GM21447 (cell line): ENCODE results near the gene GPR141.
A peak's percentile ranks its signal among the peaks of the same experiment; 100 is the strongest.

Source experiments
- ATAC-seq: cut with Tn5 transposase; IDR thresholded peaks from one replicate; pipeline ENCODE4 v1.9.1; 2021; ENCODE audit not compliant: unreplicated experiment

GPR141 gene

GRCh38 chr7:37729181-37729580 is 45.6 kb downstream of the GPR141 start:
- peak; percentile 9 for ATAC-seq

GRCh38 chr7:37730501-37730900 is 46.9 kb downstream of the GPR141 start:
- no peak for ATAC-seq

GRCh38 chr7:37732253-37732652 is 48.7 kb downstream of the GPR141 start:
- ATAC-seq, result peak; percentile 69

- no peak for ATAC-seq
Measured at GRCh38 chr7:37732888-37733287, 49.3 kb downstream of the GPR141 start.

- no peak for ATAC-seq
Measured at GRCh38 chr7:37735196-37735595, 51.6 kb downstream of the GPR141 start.

- no peak for ATAC-seq
Measured at GRCh38 chr7:37738321-37738720, 54.8 kb downstream of the GPR141 start.

GRCh38 chr7:37740398-37740797 is 56.8 kb downstream of the GPR141 start:
- no peak for ATAC-seq

GRCh38 chr7:37741776-37742175 is 58.2 kb downstream of the GPR141 start:
- no peak for ATAC-seq

- no peak for ATAC-seq
Measured at GRCh38 chr7:37751096-37751495, 67.5 kb downstream of the GPR141 start.

GRCh38 chr7:37753398-37754050 is 70.0 kb downstream of the GPR141 start:
- ATAC-seq, result no peak

GRCh38 chr7:37756797-37757551 is 73.4 kb downstream of the GPR141 start:
- ATAC-seq, result no peak

GRCh38 chr7:37757563-37757962 is 74.0 kb downstream of the GPR141 start:
- ATAC-seq, result no peak

- no peak for ATAC-seq
Measured at GRCh38 chr7:37758501-37759045, 75.0 kb downstream of the GPR141 start.

- no peak for ATAC-seq
Measured at GRCh38 chr7:37759526-37759925, 76.0 kb downstream of the GPR141 start.

GRCh38 chr7:37765421-37765829 is 81.9 kb downstream of the GPR141 start:
- no peak for ATAC-seq

GRCh38 chr7:37765872-37766525 is 82.4 kb downstream of the GPR141 start:
- ATAC-seq, result peak; percentile 95

GRCh38 chr7:37768611-37769010 is 85.0 kb downstream of the GPR141 start:
- ATAC-seq, result no peak

- no peak for ATAC-seq
Measured at GRCh38 chr7:37769291-37769690, 85.7 kb downstream of the GPR141 start.

- no peak for ATAC-seq
Measured at GRCh38 chr7:37769726-37770125, 86.2 kb downstream of the GPR141 start.

- ATAC-seq, result no peak
Measured at GRCh38 chr7:37770838-37771237, 87.3 kb downstream of the GPR141 start.

- no peak for ATAC-seq
Measured at GRCh38 chr7:37771342-37771741, 87.8 kb downstream of the GPR141 start.

- ATAC-seq, result no peak
Measured at GRCh38 chr7:37771801-37772200, 88.2 kb downstream of the GPR141 start.
